Hypothalamus (tissue), 51 donors: ENCODE measurements around the gene ST8SIA4.

ENCODE experiments used
- DNase-seq, 51 donors: peaks; one replicate each; lab custom pipeline; 2025; lab: John Stamatoyannopoulos, UW

Gene ST8SIA4

DNA sequence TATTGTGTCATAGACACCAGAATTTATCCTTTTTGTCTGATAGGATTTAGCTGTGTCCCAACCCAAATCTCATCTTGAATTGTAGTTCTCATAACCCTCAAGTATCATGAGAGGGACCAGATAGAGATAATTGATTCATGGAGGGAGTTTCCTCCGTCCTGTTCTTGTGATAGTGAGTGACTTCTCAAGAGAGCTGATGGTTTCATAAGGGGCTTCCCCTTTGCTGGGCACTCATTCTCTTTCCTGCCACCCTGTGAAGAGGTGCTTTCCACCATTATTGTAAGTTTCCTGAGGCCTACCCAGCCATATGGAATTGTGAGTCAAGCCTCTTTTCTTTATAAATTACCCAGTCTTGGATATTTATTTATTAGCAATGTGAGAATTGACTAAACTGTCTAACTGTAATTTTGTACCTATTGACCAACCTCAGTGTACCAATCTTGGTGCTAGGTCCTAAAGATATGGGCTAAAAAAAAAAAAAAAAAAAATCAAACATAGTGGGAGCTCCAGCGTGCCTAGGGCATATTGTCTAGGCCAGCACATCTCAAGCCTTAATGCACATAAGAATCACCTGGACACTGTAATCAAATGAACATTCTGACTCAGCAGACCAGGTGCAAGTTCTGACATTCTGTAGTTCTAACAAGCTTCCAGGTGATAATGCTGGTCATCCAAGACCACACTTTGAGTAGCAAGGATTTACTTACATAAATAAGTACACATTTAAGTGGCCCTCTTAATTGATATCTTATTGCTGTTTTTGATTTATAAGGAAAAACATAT is 30.5 kb downstream of the ST8SIA4 start:
- no peak for DNase-seq

DNA sequence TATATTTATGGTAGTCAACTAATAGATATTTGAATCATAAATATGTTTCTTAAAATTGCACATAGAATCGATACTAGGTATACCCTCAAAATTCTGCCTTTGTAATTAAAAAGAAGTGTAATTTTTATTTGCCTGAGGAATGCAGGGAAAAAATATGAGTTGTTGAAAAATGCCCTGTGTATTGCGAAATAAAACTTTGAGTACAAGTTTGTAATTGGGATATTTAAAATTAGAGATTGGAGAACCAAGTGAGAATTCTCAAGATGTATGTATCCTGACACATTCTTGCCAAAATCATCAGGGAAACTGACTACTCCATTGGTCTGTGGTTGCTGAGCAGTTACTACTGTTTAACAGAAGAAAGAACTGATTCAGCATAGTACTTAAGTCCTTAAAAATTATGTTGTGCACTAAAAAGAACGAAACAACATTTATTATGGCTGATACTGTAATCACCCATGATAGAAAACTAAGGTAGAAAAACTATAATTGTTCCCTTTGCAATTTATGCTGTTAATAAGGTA is 36.0 kb downstream of the ST8SIA4 start:
- no peak for DNase-seq

DNA sequence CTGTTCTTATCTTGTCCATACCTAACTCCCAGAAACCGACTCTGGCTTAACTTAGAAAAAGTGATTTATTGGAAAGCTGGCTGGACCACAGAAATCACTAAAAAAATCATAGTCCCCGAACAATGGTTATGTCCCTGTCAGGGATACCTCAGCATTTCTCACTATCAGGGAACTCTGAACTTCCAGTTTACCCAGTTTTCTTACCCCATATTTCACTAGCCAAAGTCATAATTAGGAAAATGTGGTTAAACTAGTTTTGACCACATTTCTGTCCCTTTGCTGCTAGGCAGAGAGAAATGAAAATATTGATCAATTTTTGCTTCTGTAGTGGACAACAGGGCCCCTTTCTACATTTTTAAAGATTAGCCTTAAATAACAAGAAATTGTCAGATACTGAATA is 38.2 kb downstream of the ST8SIA4 start:
- DNase-seq = no peak

GRCh38 chr5:100863739-100864138 is 39.3 kb downstream of the ST8SIA4 start:
- no peak for DNase-seq

GRCh38 chr5:100861148-100861547 is 41.9 kb downstream of the ST8SIA4 start:
- no peak for DNase-seq

DNA sequence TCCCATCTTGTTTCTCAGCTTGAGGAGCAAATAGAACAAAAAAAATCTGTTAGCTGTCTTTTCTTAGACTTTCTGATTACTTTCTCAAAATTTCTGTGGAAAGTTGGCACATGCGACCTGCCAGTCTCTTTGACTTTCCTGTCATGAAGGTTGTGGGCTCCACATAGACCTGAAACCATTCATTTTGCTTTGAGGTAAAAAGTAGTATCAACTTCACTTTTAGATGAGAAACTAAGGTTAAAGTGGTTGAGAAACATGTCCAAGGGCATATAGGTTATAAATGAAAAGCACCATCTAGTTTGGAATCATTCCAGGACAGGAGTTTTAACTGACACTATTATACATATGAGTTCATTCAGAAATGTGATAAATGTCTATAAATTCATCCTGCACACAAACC is 42.7 kb downstream of the ST8SIA4 start:
- DNase-seq = no peak

DNA sequence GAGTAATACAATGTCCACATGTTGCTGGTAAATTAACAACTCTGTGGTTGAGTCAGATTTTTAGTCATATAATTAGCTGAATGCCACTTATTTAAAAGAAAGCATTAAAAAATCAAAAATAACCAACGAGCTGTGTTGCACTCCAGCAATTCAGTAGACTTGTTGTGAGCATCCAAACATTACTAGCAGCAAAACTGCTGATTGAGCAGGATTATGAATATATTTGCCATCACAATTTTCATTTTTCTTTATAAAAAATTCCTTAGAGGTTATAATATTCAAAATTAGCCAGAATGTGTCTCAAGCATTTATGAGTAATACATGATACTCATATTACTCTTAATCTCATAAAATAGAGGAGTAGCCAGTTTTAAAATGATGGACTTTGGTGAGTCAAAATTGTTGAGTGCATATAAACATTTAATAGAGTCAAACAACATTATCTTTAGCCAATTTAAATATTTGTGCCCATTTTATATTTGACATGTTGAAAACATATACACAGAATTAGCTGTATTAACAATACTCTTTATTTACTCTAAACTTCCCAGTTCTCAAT is 44.0 kb downstream of the ST8SIA4 start:
- no peak for DNase-seq

DNA sequence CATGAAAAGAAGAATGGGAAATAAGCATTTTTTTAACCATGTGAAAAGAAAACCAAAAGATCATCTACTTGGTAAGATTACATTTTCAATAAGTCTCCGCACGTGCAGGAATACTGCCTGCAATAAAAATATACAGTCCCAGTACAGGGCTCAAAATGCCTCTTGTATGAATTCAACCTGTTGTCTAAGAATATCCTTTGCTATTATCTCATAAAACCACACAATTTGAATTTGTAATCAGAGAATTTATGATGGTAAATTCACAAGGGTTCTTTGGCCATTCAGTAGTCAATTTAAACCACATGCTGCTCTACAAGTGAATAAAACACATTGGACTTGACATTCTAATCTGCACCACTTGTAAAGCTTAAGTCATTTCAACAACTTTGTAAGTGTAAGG is 46.6 kb downstream of the ST8SIA4 start:
- no peak for DNase-seq

DNA sequence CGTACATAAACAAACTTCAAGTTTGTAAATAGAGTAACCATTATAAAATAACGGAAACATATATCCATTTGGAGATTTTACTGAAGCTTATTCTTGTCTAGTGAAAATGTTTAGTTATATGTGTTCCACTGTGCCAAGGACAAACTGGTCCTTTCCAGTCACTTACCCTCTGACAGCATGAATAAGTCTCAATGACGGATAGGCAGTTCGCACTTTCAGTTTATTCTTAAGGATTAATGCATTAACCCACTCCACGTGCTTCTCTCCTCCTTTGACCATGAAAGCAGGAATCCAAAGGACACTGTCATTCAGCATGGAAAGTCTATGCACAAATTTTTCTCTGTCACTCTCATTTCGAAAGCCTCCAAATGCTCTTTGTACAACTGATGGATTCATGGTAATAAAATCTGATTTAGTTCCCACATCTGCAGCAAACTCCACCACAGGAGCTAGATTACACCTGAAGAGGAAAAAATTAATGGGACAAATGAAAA is 47.1 kb downstream of the ST8SIA4 start:
- DNase-seq = no peak

GRCh38 chr5:100855295-100855694 is 47.8 kb downstream of the ST8SIA4 start:
- DNase-seq = no peak

DNA sequence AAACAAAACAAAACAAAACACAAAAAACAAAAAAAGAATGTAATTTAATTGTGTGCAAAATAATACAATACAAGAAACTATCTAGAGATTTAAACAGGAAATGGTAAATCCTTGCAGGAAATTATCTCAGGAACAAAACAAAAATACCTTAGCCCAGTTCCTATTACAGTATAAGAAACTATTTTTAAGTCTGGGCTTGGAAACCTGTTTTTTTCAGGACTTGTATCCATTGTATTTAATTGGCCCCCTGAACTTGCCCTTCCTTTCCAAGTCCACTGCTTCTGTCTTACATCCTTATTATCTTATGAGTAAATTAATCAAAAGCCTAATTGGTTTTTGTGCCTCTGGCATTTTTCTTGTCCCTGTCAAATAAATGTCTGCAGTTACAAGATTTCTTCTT is 48.5 kb downstream of the ST8SIA4 start:
- DNase-seq = no peak

DNA sequence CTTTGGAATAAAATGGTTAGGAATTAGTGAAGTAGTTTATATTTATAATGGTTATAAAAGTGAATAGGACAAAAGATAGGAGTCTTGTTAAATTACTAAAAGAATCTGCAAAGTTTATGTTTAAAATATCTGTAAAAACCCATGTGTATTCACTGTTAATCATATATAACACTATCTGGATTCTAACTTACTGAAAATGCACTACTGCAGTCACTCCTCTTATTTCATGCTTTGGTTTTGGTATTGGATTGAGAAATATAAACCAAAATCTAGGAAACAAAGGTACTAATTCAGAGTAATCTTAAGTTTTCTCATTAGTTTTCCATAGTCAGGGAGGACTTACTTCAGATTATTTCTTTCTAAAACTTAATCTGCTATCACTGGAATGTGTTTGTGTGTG is 49.5 kb downstream of the ST8SIA4 start:
- DNase-seq = no peak

GRCh38 chr5:100852988-100853449 is 50.1 kb downstream of the ST8SIA4 start:
- DNase-seq = no peak

- no peak for DNase-seq
Measured at GRCh38 chr5:100852051-100852450, 51.0 kb downstream of the ST8SIA4 start.

- no peak for DNase-seq
Measured at GRCh38 chr5:100846772-100847171, 56.3 kb downstream of the ST8SIA4 start.

DNA sequence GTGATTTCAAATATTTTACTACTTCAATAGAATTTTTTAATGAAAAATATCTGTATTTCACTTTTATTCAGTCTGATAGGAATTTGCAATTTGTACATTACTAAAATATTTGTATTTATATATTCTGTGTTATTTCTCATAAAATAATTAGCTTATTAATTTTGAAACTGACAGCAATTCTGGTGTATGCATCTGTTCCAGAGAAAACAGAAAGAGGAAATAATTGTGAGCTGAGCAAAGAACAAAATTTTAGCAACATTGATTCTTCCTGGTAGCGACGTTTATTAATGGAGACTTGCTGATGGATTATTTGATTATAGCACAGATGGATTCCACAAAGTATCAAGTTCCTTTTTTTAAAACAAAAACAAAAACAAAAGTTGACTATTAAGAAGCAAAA is 61.0 kb downstream of the ST8SIA4 start:
- DNase-seq = no peak

DNA sequence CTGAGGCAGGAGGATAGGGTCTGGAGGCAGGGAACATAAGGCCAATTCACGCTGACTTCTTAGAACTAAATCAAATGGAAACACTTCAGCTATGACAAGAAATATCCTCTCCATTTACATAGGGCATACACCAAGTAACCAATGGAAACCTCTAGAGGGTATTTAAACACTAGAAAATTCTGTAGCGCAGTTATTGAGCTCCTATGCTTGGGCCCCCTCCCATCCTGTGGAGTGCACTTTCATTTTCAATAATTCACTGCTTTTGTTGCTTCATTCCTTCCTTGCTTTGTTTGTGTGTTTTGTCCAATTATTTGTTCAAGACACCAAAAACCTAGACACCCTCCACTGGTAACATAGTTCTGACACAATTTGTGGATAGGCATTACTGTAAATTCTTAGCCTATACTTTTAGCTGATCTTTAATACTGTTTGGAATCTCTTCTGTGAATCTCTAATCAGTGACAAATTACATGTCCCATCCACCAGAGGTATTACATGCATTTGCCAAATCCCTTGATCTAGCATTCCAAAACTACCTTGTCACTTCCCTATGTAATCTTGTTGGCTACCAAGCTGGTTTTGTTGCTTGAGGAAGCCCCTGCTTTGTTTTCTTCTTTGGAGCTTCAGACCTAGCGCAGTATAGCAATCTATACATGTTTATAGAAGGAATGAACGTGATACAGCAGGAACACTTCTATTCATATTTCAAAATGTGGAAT is 61.6 kb downstream of the ST8SIA4 start:
- DNase-seq = no peak

DNA sequence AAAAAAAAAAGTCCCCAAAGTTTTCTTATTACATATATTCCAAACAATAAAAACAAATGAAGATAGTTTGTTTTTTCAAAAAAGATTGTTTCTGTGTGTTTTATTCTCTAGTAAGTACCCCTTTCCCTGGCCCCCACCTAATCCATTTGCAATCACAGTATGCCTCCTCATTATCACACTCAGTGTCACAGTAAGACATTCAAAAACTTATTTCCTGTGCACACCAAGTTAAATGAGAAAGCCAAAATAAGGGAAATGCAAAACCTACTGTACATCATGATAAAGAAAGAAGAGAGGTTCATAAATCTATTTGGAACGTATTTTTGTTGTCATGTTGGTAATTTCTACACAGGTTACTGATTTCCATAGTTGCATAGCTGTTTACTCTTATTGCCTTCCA is 62.3 kb downstream of the ST8SIA4 start:
- DNase-seq = no peak

GRCh38 chr5:100840370-100840769 is 62.7 kb downstream of the ST8SIA4 start:
- no peak for DNase-seq

GRCh38 chr5:100838048-100838473 is 65.0 kb downstream of the ST8SIA4 start:
- DNase-seq = no peak

DNA sequence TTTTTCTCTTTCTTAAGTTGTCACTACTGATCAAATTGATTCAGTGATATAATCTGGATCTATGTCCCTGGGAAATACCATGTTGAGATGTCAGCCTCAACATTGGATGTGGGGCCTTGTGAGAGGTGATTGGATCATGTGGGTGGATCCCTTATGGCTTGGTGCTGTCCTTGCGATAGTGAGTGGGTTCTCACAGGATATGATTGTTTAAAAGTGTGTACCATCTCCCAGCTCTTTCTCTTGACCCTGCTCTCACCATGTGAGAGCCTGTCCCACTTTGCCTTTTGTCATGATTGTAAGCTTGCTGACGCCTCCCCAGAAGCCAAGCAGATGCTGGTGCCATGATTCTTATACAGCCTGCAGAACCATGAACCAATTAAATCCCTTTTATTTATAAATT is 68.6 kb downstream of the ST8SIA4 start:
- DNase-seq = no peak
